H1 (cell line): ENCODE data around the gene ARHGAP26. TPM values are rescaled to one million over a fixed set of nuclear protein-coding genes. Genes with fewer than 3 reads are reported as not detected.
A peak's percentile ranks its signal among the peaks of the same experiment; 100 is the strongest.

ENCODE experiments used
- CTCF ChIA-PET: fragments of 300-600 bp; sonication (Branson Sonifier 250); formaldehyde crosslinking; loops from one replicate; lab custom pipeline; 2021; ENCODE audit not compliant: partially characterized antibody; lab: Charles Lee
- POLR2A ChIA-PET: fragments of 300-600 bp; sonication (Branson Sonifier 250); formaldehyde crosslinking; loops from one replicate; lab custom pipeline; 2021; ENCODE audit warnings: inconsistent platforms; ENCODE audit not compliant: partially characterized antibody; lab: Charles Lee
- DNase-seq, 2 experiments: peaks; one replicate each; pipeline versions ENCODE4 v3.0.0 to v3.0.0-alpha.2; 2010 to 2022; ENCODE audit warnings: low spot score in 2 of 2, low read depth in 1 of 2, mixed read lengths in 1 of 2
- FAIRE-seq: peaks from 2 replicates; lab custom pipeline; 2011; peaks lifted over from hg19 to GRCh38; lab: Jason Lieb, UNC
- H2AFZ ChIP-seq: 2 replicates; pipeline ENCODE4 v1.8.1; 2012; ENCODE audit warnings: low read length, inconsistent platforms
- H2AK5ac ChIP-seq: 2 replicates; pipeline ENCODE4 v1.6.1; 2013; ENCODE audit warnings: low read depth, low read length
- H2BK120ac ChIP-seq: replicated peaks from 2 replicates; pipeline ENCODE3; 2013; ENCODE audit warnings: low read depth, low read length, inconsistent platforms
- H2BK12ac ChIP-seq: 2 replicates; pipeline ENCODE4 v1.6.1; 2013; ENCODE audit warnings: low read depth, low read length
- H2BK15ac ChIP-seq: 2 replicates; pipeline ENCODE4 v1.6.1; 2013; ENCODE audit warnings: low read length
- H2BK20ac ChIP-seq: 2 replicates; pipeline ENCODE4 v1.6.1; 2013; ENCODE audit warnings: low read length
- H2BK5ac ChIP-seq: 2 replicates; pipeline ENCODE4 v1.6.1; 2013; ENCODE audit warnings: low read depth, low read length
- H3K14ac ChIP-seq: 2 replicates; pipeline ENCODE4 v1.6.1; 2013; ENCODE audit warnings: inconsistent platforms; ENCODE audit not compliant: insufficient read length
- H3K18ac ChIP-seq: 2 replicates; pipeline ENCODE4 v1.6.1; 2013; ENCODE audit warnings: low read length; ENCODE audit errors: extremely low read depth
- H3K23ac ChIP-seq: 2 replicates; pipeline ENCODE4 v1.6.1; 2013; ENCODE audit warnings: inconsistent platforms; ENCODE audit not compliant: insufficient read length
- H3K23me2 ChIP-seq: 2 replicates; pipeline ENCODE4 v1.6.1; 2013; ENCODE audit warnings: low read depth, low read length
- H3K27ac ChIP-seq: 2 replicates; pipeline ENCODE4 v1.6.1; 2011; ENCODE audit warnings: low read depth, low read length, inconsistent platforms
- H3K27me3 ChIP-seq, 4 experiments: replicated peaks in 1 of 4; 1 replicate in 1 of 4; 2 replicates in 3 of 4; pipeline versions ENCODE4 v1.6.1 to v1.8.1; 2011 to 2013; ENCODE audit warnings: low read length in 3 of 4, mild to moderate bottlenecking in 3 of 4, inconsistent platforms in 2 of 4, mixed read lengths in 2 of 4, moderate library complexity in 1 of 4; ENCODE audit not compliant: control insufficient read depth in 3 of 4, insufficient read depth in 3 of 4; ENCODE audit errors: extremely low read depth in 1 of 4
- H3K36me3 ChIP-seq, 4 experiments: 2 replicates each; pipeline versions ENCODE4 v1.6.1 to v1.8.1; 2011 to 2013; ENCODE audit warnings: mild to moderate bottlenecking in 4 of 4, low read length in 3 of 4, moderate library complexity in 2 of 4, control low read depth in 1 of 4, inconsistent platforms in 1 of 4; ENCODE audit not compliant: insufficient read depth in 4 of 4, control insufficient read depth in 2 of 4
- H3K4ac ChIP-seq: replicated peaks from 2 replicates; pipeline ENCODE3; 2013; ENCODE audit warnings: low read length, low read depth, mixed read lengths, inconsistent platforms; ENCODE audit not compliant: insufficient read length
- H3K4me1 ChIP-seq, 4 experiments: replicated peaks in 1 of 4; 1 replicate in 1 of 4; 2 replicates in 3 of 4; pipeline versions ENCODE4 v1.6.1 to v1.8.1; 2011 to 2013; ENCODE audit warnings: low read length in 3 of 4, inconsistent platforms in 2 of 4, mixed read lengths in 1 of 4; ENCODE audit not compliant: insufficient read depth in 4 of 4, control insufficient read depth in 3 of 4
- H3K4me2 ChIP-seq, 2 experiments: 2 replicates each; pipeline versions ENCODE4 v1.6.1 to v1.8.1; 2011 to 2013; ENCODE audit warnings: low read depth in 2 of 2, low read length in 2 of 2, control low read depth in 1 of 2, inconsistent platforms in 1 of 2, mild to moderate bottlenecking in 1 of 2; ENCODE audit not compliant: insufficient read depth in 1 of 2
- H3K4me3 ChIP-seq, 4 experiments: fragments of 200-600, 300-600 bp in 1 of 4; sonication (generic), shearing (Covaris generic), sonication (Bioruptor Twin) in 1 of 4; 2 replicates each; pipeline versions ENCODE4 v1.5.1 to v1.8.1; 2011 to 2016; ENCODE audit warnings: low read length in 4 of 4, low read depth in 3 of 4, control low read depth in 2 of 4, inconsistent platforms in 2 of 4, mild to moderate bottlenecking in 2 of 4, mixed read lengths in 1 of 4, moderate library complexity in 1 of 4; ENCODE audit not compliant: insufficient read depth in 2 of 4; ENCODE audit errors: extremely low read depth in 1 of 4
- H3K56ac ChIP-seq: replicated peaks from 2 replicates; pipeline ENCODE3; 2013; ENCODE audit warnings: low read depth, mild to moderate bottlenecking, mixed read lengths, low read length, inconsistent platforms; ENCODE audit not compliant: insufficient read length
- H3K79me1 ChIP-seq: 2 replicates; pipeline ENCODE4 v1.6.1; 2013; ENCODE audit warnings: low read depth, low read length, control low read depth
- H3K79me2 ChIP-seq, 2 experiments: 2 replicates each; pipeline versions ENCODE4 v1.6.1 to v1.8.1; 2012 to 2013; ENCODE audit warnings: low read length in 2 of 2, mild to moderate bottlenecking in 2 of 2, inconsistent platforms in 1 of 2; ENCODE audit not compliant: insufficient read depth in 2 of 2, control insufficient read depth in 1 of 2
- H3K9ac ChIP-seq, 4 experiments: replicated peaks in 1 of 4; 1 replicate in 1 of 4; 2 replicates in 3 of 4; pipeline versions ENCODE4 v1.6.1 to v1.8.1; 2011 to 2013; ENCODE audit warnings: low read depth in 3 of 4, low read length in 3 of 4, control low read depth in 2 of 4, mild to moderate bottlenecking in 2 of 4, moderate library complexity in 2 of 4, inconsistent platforms in 1 of 4; ENCODE audit errors: extremely low read depth in 1 of 4
- H3K9me3 ChIP-seq, 2 experiments: 2 replicates each; pipeline versions ENCODE4 v1.6.1 to v1.8.1; 2012 to 2013; ENCODE audit warnings: mild to moderate bottlenecking in 2 of 2, moderate library complexity in 2 of 2, control low read depth in 1 of 2, inconsistent platforms in 1 of 2, low read depth in 1 of 2, low read length in 1 of 2, mixed read lengths in 1 of 2; ENCODE audit not compliant: insufficient read depth in 2 of 2
- H4K20me1 ChIP-seq, 2 experiments: replicated peaks in 1 of 2; 2 replicates each; pipeline versions ENCODE3 to v1.8.1; 2011 to 2013; ENCODE audit warnings: inconsistent platforms in 2 of 2, low read length in 2 of 2, mild to moderate bottlenecking in 1 of 2; ENCODE audit not compliant: insufficient read depth in 2 of 2, control insufficient read depth in 1 of 2
- H4K5ac ChIP-seq: 2 replicates; pipeline ENCODE4 v1.6.1; 2013; ENCODE audit warnings: low read length, low read depth, mixed read lengths, inconsistent platforms; ENCODE audit not compliant: insufficient read length
- H4K8ac ChIP-seq: 2 replicates; pipeline ENCODE4 v1.8.0; 2013; ENCODE audit warnings: mild to moderate bottlenecking, moderate library complexity, low read length, inconsistent platforms; ENCODE audit not compliant: insufficient read depth; ENCODE audit errors: extremely low read depth
- H4K91ac ChIP-seq: replicated peaks from 2 replicates; pipeline ENCODE3; 2013; ENCODE audit warnings: low read length, mixed read lengths, inconsistent platforms; ENCODE audit not compliant: insufficient read length
- WGBS, 2 experiments: shearing (Covaris generic) in 1 of 2; methylation state at CpG; one replicate each; pipeline versions ENCODE4 v1.1.6 to v1.1.7; 2013 to 2015; ENCODE audit warnings: low lambda C conversion rate in 2 of 2, mixed read lengths in 2 of 2, inconsistent platforms in 1 of 2, low coverage in 1 of 2, missing lambda C conversion rate in 1 of 2; ENCODE audit not compliant: insufficient replicate concordance in 2 of 2, insufficient coverage in 1 of 2, insufficient read length in 1 of 2; ENCODE audit errors: extremely low coverage in 1 of 2, missing lambda C conversion rate in 1 of 2; 5-methylcytosine and 5-hydroxymethylcytosine counted together
- polyA plus RNA-seq, 7 experiments: library from polyadenylated mRNA; depleted of rRNA in 3 of 7; stranded (reverse) in 5 of 7; unstranded in 2 of 7; fragments of >200 nt in 5 of 7; fragments of 200-250 nt in 2 of 7; gene quantifications; 1 replicate in 5 of 7; 2 replicates in 1 of 7; 4 replicates in 1 of 7; pipeline versions ENCODE4 v1.2.1 to v1.2.3, GENCODE V29; 2011 to 2013; ENCODE audit warnings: missing spikeins in 2 of 7, mixed read lengths in 2 of 7
- total RNA-seq: library from RNA; stranded (reverse); fragmentation: NEBNext Ultra II Directional; extraction: Animal tissue kit (Norgen Biotek cat#: 25700); gene quantifications from 2 replicates; pipeline ENCODE4 v1.2.1, GENCODE V29; 2021

The ARHGAP26 gene
- total and polyA plus RNA-seq, 2 of the 8 experiments (the other 6 are each of a cell fraction or from before 2014, with no cell fraction given): 7.1 to 24.8 TPM

GRCh38 chr5:142946547-142947426 is 176.6 kb downstream of the ARHGAP26 start:
- no peak for DNase-seq
- Histone ChIP-seq H3K14ac (no peak overlapping the region), H3K4me2 (no peak overlapping the region), H4K8ac (no peak overlapping the region), H2AK5ac (no peak overlapping the region), H2BK20ac (no peak overlapping the region), H2BK15ac (no peak overlapping the region), H2BK12ac (no peak overlapping the region), H3K23ac (no peak overlapping the region), H3K4me3 (no peak overlapping the region), H4K5ac (no peak overlapping the region), H4K20me1 (no peaks in the 10 kb centered on the region), H3K56ac (no peak overlapping the region), H3K4me1 (no peaks in the 10 kb centered on the region), H3K9me3 (no peaks in the 10 kb centered on the region), H2BK120ac (no peak overlapping the region), H4K91ac (no peak overlapping the region), H3K23me2 (no peaks in the 10 kb centered on the region; the same call in 1 of the 2 replicates), H3K27ac (no peak overlapping the region), H3K36me3 (no peaks in the 10 kb centered on the region; a peak in 1 of 8 replicates), H3K18ac (no peak overlapping the region), H3K4ac (no peak overlapping the region), H2BK5ac (no peak overlapping the region), H2AFZ (no peak overlapping the region), H3K79me2 (no peaks in the 10 kb centered on the region), H3K79me1 (no peaks in the 10 kb centered on the region), H3K27me3 (peaks cover 0 to 1% (median 0%) of the 10 kb centered on the region in 4 experiments; a peak in 1 of 7 replicates), H3K9ac (peak overlapping the region in 1 of 4 experiments; percentile 46; a peak in 1 of 7 replicates)
- 94% methylated on average over 4 of the region's 4 CpGs; no CpG with 5 or more reads in 1 of the 2 experiments for WGBS, 2 experiments
- ChIA-PET POLR2A (interaction anchor here (0.7 kb wide), 1 partner anchor 27 kb away, joined by 3 read pairs; no protein-coding TSS in a partner anchor), CTCF (interaction anchor here (0.8 to 1.6 kb wide), 4 partner anchors 12 to 233 kb away, joined by 3 to 6 read pairs (median 3); no protein-coding TSS in a partner anchor)
- peak; percentile 24 for FAIRE-seq
